Stimulated activated CD8-positive, alpha-beta memory T cell treated with anti-CD3 and anti-CD28 coated beads, Interleukin-15, amount 100 ng/mL, for 4 hours (primary cell): ENCODE data around the gene IL36RN.

Experiments used
- DNase-seq, 2 donors: peaks; one replicate each; pipeline ENCODE4 v3.0.0-alpha.2; 2020; ENCODE audit warnings: low read depth in 2 of 2

IL36RN gene

GRCh38 chr2:113058998-113059960 is at the start of gene IL36RN:
Gene IL36RN (plus strand): TSS chr2:113059198. CDS start chr2:113059439, 241 bp downstream.
- DNase-seq: no peak

- no peak for DNase-seq
Observed at GRCh38 chr2:113009622-113010021, 49.4 kb upstream of the IL36RN start.

GRCh38 chr2:113010088-113010487 is 48.9 kb upstream of the IL36RN start:
- DNase-seq: no peak

- no peak for DNase-seq
Observed at GRCh38 chr2:113011108-113011507, 47.9 kb upstream of the IL36RN start.

- DNase-seq: no peak
Observed at GRCh38 chr2:113012436-113013335, 46.3 kb upstream of the IL36RN start.

GRCh38 chr2:113013336-113013661 is 45.7 kb upstream of the IL36RN start:
- DNase-seq: no peak

- no peak for DNase-seq
Observed at GRCh38 chr2:113014067-113014466, 44.9 kb upstream of the IL36RN start.

- DNase-seq: no peak
Observed at GRCh38 chr2:113015042-113015441, 44.0 kb upstream of the IL36RN start.

- DNase-seq: no peak
Observed at GRCh38 chr2:113015655-113016054, 43.3 kb upstream of the IL36RN start.

- no peak for DNase-seq
Observed at GRCh38 chr2:113018509-113018908, 40.5 kb upstream of the IL36RN start.

- DNase-seq: no peak
Observed at GRCh38 chr2:113021312-113021711, 37.7 kb upstream of the IL36RN start.

GRCh38 chr2:113024764-113025163 is 34.2 kb upstream of the IL36RN start:
- DNase-seq: no peak

GRCh38 chr2:113025737-113026136 is 33.3 kb upstream of the IL36RN start:
- DNase-seq: no peak

GRCh38 chr2:113027691-113028090 is 31.3 kb upstream of the IL36RN start:
- no peak for DNase-seq

GRCh38 chr2:113028112-113028511 is 30.9 kb upstream of the IL36RN start:
- DNase-seq: no peak

- no peak for DNase-seq
Observed at GRCh38 chr2:113032737-113033136, 26.3 kb upstream of the IL36RN start.

- no peak for DNase-seq
Observed at GRCh38 chr2:113034016-113034415, 25.0 kb upstream of the IL36RN start.

- no peak for DNase-seq
Observed at GRCh38 chr2:113036763-113037162, 22.2 kb upstream of the IL36RN start.

GRCh38 chr2:113038291-113038690 is 20.7 kb upstream of the IL36RN start:
- no peak for DNase-seq

GRCh38 chr2:113039158-113039557 is 19.8 kb upstream of the IL36RN start:
- DNase-seq: no peak

- DNase-seq: no peak
Observed at GRCh38 chr2:113039719-113040118, 19.3 kb upstream of the IL36RN start.

GRCh38 chr2:113041871-113042270 is 17.1 kb upstream of the IL36RN start:
- no peak for DNase-seq

GRCh38 chr2:113046465-113046864 is 12.5 kb upstream of the IL36RN start:
- no peak for DNase-seq
